Muscle layer of duodenum (tissue), 2 donors: ENCODE results near the gene MAGI3.

ENCODE experiments used
- H3K27ac ChIP-seq: one replicate; pipeline ENCODE4 v1.7.0; 2013; ENCODE audit warnings: mild to moderate bottlenecking, low read length
- H3K27me3 ChIP-seq: one replicate; pipeline ENCODE4 v1.7.0; 2013; ENCODE audit warnings: low read depth, mild to moderate bottlenecking, control low read depth, low read length
- H3K36me3 ChIP-seq, 2 donors: one replicate each; pipeline ENCODE4 v1.7.0; 2013; ENCODE audit warnings: low read length in 2 of 2, control low read depth in 1 of 2, mild to moderate bottlenecking in 1 of 2; ENCODE audit not compliant: insufficient read depth in 2 of 2, control insufficient read depth in 1 of 2
- H3K4me1 ChIP-seq, 2 donors: one replicate each; pipeline ENCODE4 v1.7.0; 2013; ENCODE audit warnings: low read length in 2 of 2, mild to moderate bottlenecking in 2 of 2, control low read depth in 1 of 2, moderate library complexity in 1 of 2; ENCODE audit not compliant: insufficient read depth in 2 of 2, control insufficient read depth in 1 of 2
- H3K4me3 ChIP-seq, 2 donors: one replicate each; pipeline ENCODE4 v1.7.0; 2013; ENCODE audit warnings: low read length in 2 of 2, low read depth in 1 of 2, mild to moderate bottlenecking in 1 of 2
- H3K9me3 ChIP-seq, 2 donors: one replicate each; pipeline ENCODE4 v1.7.0; 2013; ENCODE audit warnings: low read length in 2 of 2, control low read depth in 1 of 2, mild to moderate bottlenecking in 1 of 2; ENCODE audit not compliant: control insufficient read depth in 1 of 2
- donor health status: healthy.

Gene MAGI3

DNA sequence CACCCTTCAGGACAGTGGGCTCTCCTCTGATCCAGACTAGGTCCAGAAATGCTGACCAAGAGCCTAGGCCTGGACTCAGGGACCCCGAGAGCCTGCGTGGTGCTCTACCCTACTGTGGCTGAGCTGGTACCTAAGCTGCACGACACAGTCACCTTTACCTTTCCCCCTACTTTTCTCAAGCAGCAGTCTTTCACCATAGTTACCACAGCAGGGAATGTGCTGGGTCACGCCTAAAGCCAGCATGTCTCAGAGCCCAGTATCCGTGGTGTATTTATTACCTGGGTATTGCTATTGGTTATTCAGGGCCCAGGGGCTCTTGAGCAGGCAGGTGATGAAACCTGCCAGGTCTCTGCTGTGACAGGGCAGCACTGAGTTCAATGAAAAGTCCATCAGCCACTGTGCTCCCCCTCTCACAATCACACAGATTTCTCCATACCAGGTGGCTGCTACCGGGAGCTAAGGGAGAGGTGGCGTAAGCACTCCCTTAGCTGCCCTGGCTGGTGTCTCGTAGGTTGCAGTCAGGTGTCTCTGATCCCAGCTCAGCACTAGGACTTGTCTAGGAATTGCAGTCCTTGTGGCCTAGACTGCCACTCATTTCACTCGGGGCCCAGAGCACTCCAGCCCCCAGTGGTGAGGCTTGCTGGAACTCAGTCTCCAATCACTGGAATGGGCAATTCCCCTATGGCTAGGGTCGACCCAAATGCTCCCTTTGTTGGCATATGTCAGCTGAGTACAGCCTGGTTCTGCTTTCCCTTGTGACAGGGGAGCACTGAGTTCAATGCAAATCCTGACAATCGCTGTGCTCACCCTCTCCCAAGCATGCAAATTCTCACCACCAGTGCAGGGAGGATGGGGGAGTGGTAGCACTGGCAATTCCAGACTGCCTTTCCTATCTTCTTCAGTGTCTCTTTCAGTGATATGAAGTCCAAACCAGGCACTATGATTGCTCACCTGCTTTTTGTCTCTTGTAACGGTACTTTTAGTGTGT is 240.3 kb downstream of the MAGI3 start:
- H3K27ac ChIP-seq: no peak overlapping the region
- H3K36me3 ChIP-seq: peaks cover 0 to 18% of the 10 kb centered on the region in 2 donors
- peaks cover 0 to 13% of the 10 kb centered on the region in 2 donors for H3K9me3 ChIP-seq
- H3K27me3 ChIP-seq: no peaks in the 10 kb centered on the region
- H3K4me1 ChIP-seq: no peaks in the 10 kb centered on the region
- no peak overlapping the region for H3K4me3 ChIP-seq

DNA sequence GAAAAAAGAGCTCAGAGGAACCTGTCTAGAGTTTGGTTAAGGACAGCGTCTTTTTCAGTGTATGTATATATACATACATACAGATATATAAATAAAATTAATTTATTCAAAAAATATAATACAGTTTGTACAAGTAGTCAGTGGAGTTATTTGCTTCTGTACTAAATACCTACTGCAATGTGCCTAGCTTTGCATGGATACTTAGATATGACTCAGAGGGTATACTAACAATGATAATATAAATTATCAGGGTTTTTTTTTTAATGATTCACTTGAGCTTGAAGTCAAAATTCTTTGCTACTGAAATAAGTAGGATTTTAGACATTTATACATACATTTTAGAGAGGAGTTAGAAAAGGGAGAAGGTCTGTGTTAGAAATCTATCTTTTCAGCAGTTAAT is 251.1 kb downstream of the MAGI3 start:
- Histone ChIP-seq H3K27me3 (no peaks in the 10 kb centered on the region), H3K4me3 (no peak overlapping the region), H3K9me3 (no peaks in the 10 kb centered on the region), H3K36me3 (peaks cover 5 to 6% of the 10 kb centered on the region in 2 donors), H3K4me1 (no peaks in the 10 kb centered on the region), H3K27ac (no peak overlapping the region)

DNA sequence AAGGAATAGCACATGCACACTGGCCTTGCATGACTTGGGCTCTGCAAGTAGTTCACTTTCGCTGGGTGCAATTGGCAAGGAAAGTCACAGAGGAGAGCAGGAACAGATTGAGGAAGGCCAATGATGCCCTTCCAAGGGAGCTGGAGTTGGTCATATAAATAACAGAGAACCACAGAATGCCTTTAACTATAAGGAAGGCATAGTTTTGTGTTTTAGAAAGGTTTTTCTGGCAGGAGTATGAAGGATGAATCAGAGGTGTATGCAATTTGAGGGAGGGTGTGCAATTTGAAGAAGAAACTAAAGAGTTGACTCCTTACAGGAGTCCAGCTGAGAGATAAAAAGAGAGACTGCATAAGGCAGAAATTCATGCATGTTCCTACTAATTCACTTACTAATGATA is 256.8 kb downstream of the MAGI3 start:
- Histone ChIP-seq H3K36me3 (peaks cover 0 to 13% of the 10 kb centered on the region in 2 donors), H3K9me3 (no peaks in the 10 kb centered on the region), H3K4me1 (no peaks in the 10 kb centered on the region), H3K4me3 (no peak overlapping the region), H3K27ac (no peak overlapping the region), H3K27me3 (no peaks in the 10 kb centered on the region)

- no peaks in the 10 kb centered on the region for H3K4me1 ChIP-seq
- H3K36me3 ChIP-seq: peaks cover 0 to 11% of the 10 kb centered on the region in 2 donors
- H3K27ac ChIP-seq: no peak overlapping the region
- H3K27me3 ChIP-seq: no peaks in the 10 kb centered on the region
- H3K9me3 ChIP-seq: no peaks in the 10 kb centered on the region
- H3K4me3 ChIP-seq: no peak overlapping the region
These were observed 258.2 kb downstream of the MAGI3 start for GRCh38 chr1:113648478-113648877.

GRCh38 chr1:113652771-113653170 is 262.5 kb downstream of the MAGI3 start:
- Histone ChIP-seq H3K36me3 (peaks cover 0 to 5% of the 10 kb centered on the region in 2 donors), H3K4me1 (peaks cover 0 to 4% of the 10 kb centered on the region in 2 donors)

DNA sequence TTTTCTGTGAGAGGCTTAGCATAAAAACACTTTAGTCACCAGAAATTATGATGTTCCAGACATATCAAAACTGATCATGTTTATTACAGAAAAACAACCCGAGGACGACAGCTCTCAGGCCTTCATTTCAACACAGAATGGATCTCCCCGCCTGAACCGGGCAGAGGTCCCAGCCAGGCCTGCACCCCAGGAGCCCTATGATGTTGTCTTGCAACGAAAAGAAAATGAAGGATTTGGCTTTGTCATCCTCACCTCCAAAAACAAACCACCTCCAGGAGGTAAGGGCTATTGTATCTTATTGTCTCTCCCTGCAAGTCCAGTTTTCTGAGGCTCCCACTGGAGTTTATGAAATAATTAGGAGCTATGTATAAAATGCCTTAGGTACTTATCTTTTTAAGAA is 263.4 kb downstream of the MAGI3 start:
- no peak overlapping the region for H3K27ac ChIP-seq

More at GRCh38 chr1:113652771-113653170, 262.5 kb downstream of the MAGI3 start:
- no peak overlapping the region for H3K27ac ChIP-seq
- no peaks in the 10 kb centered on the region for H3K9me3 ChIP-seq
- no peak overlapping the region for H3K4me3 ChIP-seq
- no peaks in the 10 kb centered on the region for H3K27me3 ChIP-seq

DNA sequence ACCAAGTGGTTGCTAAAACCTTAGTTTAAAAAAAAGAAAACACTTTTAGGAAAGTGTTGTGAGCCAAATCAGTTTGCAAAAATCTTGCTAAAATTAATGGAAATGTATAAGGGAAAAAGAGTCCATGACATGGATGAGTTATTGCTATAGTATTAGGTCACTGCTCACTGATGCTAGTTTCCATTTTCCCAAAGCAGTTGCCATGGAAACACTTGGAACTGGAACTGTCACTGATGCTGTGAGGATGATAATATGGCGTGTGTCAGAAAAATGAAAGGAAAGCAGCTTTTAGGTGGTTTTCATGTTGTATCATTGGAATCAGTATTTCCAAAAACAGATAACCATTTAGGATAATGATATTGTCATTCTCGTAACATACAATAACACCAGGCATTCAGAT is 264.6 kb downstream of the MAGI3 start:
- Histone ChIP-seq H3K27ac (no peak overlapping the region), H3K27me3 (no peaks in the 10 kb centered on the region), H3K36me3 (peaks cover 0 to 5% of the 10 kb centered on the region in 2 donors), H3K4me1 (peaks cover under 1 to 12% of the 10 kb centered on the region in 2 donors), H3K9me3 (no peaks in the 10 kb centered on the region), H3K4me3 (no peak overlapping the region)

More for the DNA sequence above, 263.4 kb downstream of the MAGI3 start:
- Histone ChIP-seq H3K4me1 (peaks cover 0 to 12% of the 10 kb centered on the region in 2 donors), H3K9me3 (no peaks in the 10 kb centered on the region), H3K4me3 (no peak overlapping the region), H3K27me3 (no peaks in the 10 kb centered on the region), H3K36me3 (peaks cover 0 to 5% of the 10 kb centered on the region in 2 donors)

- no peak overlapping the region for H3K27ac ChIP-seq
- H3K4me3 ChIP-seq: no peak overlapping the region
- H3K36me3 ChIP-seq: peaks cover 0 to 5% of the 10 kb centered on the region in 2 donors
- peaks cover 4 to 17% of the 10 kb centered on the region in 2 donors for H3K4me1 ChIP-seq
- H3K27me3 ChIP-seq: no peaks in the 10 kb centered on the region
- H3K9me3 ChIP-seq: no peaks in the 10 kb centered on the region
These were observed 266.8 kb downstream of the MAGI3 start for GRCh38 chr1:113657126-113657525.

- Histone ChIP-seq H3K4me1 (peaks cover 4 to 17% of the 10 kb centered on the region in 2 donors), H3K27ac (no peak overlapping the region), H3K4me3 (no peak overlapping the region)
These were observed 267.3 kb downstream of the MAGI3 start for GRCh38 chr1:113657556-113658063.

DNA sequence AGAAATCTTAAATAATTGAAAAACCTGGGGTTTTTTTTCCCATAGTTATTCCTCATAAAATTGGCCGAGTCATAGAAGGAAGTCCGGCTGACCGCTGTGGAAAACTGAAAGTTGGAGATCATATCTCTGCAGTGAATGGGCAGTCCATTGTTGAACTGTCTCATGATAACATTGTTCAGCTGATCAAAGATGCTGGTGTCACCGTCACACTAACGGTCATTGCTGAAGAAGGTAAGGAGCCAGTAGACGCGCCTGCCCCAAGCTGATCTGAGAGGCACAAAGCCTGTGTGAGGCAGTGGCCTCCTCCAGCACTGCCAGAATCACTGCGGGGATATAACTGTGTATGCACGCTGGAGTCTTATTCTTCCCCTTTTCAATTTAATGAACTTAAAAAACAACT is 268.7 kb downstream of the MAGI3 start:
- H3K27ac ChIP-seq: no peak overlapping the region
- no peaks in the 10 kb centered on the region for H3K9me3 ChIP-seq
- H3K4me3 ChIP-seq: no peak overlapping the region
- H3K36me3 ChIP-seq: no peaks in the 10 kb centered on the region
- H3K27me3 ChIP-seq: no peaks in the 10 kb centered on the region
- peaks cover 4 to 23% of the 10 kb centered on the region in 2 donors for H3K4me1 ChIP-seq

More at GRCh38 chr1:113657556-113658063, 267.3 kb downstream of the MAGI3 start:
- H3K9me3 ChIP-seq: no peaks in the 10 kb centered on the region
- H3K27me3 ChIP-seq: no peaks in the 10 kb centered on the region
- H3K36me3 ChIP-seq: peaks cover 0 to 5% of the 10 kb centered on the region in 2 donors

DNA sequence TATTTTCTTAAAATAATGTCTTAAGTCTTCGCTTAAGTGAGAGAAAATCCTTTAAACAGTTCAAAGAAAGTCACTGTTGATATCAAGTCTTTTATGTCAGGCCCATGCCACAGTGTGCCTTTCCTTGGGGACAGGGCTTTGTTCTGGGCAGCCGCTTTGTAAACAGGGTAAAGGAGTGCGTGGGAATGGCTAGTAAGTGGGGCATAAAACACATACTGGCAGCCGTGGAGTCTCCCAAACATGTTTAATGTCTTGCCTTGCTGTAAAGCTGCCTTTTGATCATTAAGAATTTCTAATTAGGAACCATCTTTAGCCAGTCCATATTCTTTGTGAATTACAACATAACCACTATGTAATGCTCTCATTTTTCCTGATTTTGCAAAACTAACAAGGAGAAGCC is 269.2 kb downstream of the MAGI3 start:
- H3K4me1 ChIP-seq: peaks cover 4 to 23% of the 10 kb centered on the region in 2 donors
- no peak overlapping the region for H3K27ac ChIP-seq
- no peaks in the 10 kb centered on the region for H3K36me3 ChIP-seq
- no peaks in the 10 kb centered on the region for H3K9me3 ChIP-seq
- no peak overlapping the region for H3K4me3 ChIP-seq
- H3K27me3 ChIP-seq: no peaks in the 10 kb centered on the region
